ENCODE data around the gene ZDHHC9. TPM values are rescaled to one million over a fixed set of nuclear protein-coding genes. Genes with fewer than 3 reads are reported as not detected.
"Not testable (repeated sequence)": the region's sequence is repeated elsewhere in the genome, so short reads cannot be mapped to it uniquely, and the experiment has no call there.

The ZDHHC9 gene
- total RNA-seq, 5 donors from 2014 or later (not counting 1 experiment from before 2014, with no cell fraction given): 3.3 to 7.9 (median 7.3) TPM

DNA sequence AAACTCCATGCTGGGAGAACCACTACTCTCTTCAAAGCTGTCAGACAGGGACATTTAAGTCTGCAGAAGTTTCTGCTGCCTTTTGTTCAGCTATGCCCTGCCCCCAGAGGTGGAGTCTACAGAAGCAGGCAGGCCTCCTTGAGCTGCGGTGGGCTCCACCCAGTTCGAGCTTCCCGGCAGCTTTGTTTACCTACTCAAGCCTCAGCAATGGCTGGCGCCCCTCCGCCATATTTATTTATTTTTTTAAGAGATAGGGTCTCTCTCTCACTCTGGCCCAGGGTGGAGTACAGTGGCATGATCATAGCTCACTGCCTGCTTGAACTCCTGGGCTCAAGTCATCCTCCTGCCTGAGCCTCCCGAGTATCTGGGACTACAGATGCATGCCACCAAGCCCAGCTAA is 15.4 kb upstream of the ZDHHC9 start:
- WGBS (ENCODE audit: insufficient coverage): no CpG with 5 or more reads among the region's 6 CpGs
- CTCF ChIA-PET; ATAC-seq (replicated peaks in 1 of 4); H3K27me3 ChIP-seq (replicated peaks in 1 of 2; ENCODE audit: control insufficient read depth in 2 of 2, extremely low read depth in 1 of 2, insufficient read depth in 2 of 2, low read length in 1 of 2); DNase-seq; POLR2A ChIA-PET; H3K9me3 Mint-ChIP-seq; H3K36me3 Mint-ChIP-seq; H3K9me3 ChIP-seq; H3K4me3 ChIP-seq (ENCODE audit: control insufficient read depth in 1 of 2, extremely low read depth in 1 of 2, low read length in 1 of 2); H3K27ac ChIP-seq (ENCODE audit: low read length); H3K36me3 ChIP-seq (ENCODE audit: control insufficient read depth in 2 of 2, extremely low read depth in 1 of 2, insufficient read depth in 1 of 2, low read length in 1 of 2); H3K4me1 ChIP-seq (ENCODE audit: control insufficient read depth in 1 of 2, extremely low read depth in 1 of 2, insufficient read depth in 2 of 2, low read length in 2 of 2); H3K4me3 Mint-ChIP-seq: not testable (repeated sequence)
- peaks cover 0 to 13% (median 12%) of the 10 kb centered on the region in 3 donors for H3K4me1 Mint-ChIP-seq
- peaks cover 0 to 39% of the 10 kb centered on the region in 2 donors for H3K27me3 Mint-ChIP-seq
- peak overlapping the region in 1 of 2 donors; percentile 80 for H3K27ac Mint-ChIP-seq

DNA sequence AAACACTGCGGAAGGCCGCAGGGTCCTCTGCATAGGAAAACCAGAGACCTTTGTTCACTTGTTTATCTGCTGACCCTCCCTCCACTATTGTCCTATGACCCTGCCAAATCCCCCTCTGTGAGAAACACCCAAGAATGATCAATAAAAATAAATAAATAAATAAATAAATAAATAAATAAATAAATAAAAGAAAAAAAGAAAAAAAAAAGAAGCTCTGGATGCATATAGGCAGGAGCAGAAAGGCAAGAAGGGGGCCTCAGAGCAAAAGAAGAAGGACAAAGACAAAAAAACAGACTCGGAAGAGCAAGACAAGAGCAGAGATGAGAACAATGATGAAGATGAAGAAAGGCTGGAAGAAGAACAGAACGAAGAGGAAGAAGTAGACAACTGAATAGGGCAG is 8.1 kb upstream of the ZDHHC9 start:
- H3K27me3 ChIP-seq (replicated peaks in 1 of 2; ENCODE audit: control insufficient read depth in 2 of 2, extremely low read depth in 1 of 2, insufficient read depth in 2 of 2, low read length in 1 of 2); H3K27ac ChIP-seq (ENCODE audit: low read length); H3K4me1 ChIP-seq (ENCODE audit: control insufficient read depth in 1 of 2, extremely low read depth in 1 of 2, insufficient read depth in 2 of 2, low read length in 2 of 2); H3K4me3 ChIP-seq (ENCODE audit: control insufficient read depth in 1 of 2, extremely low read depth in 1 of 2, low read length in 1 of 2); H3K4me1 Mint-ChIP-seq; H3K4me3 Mint-ChIP-seq; H3K27ac Mint-ChIP-seq; ATAC-seq (replicated peaks in 1 of 4); H3K36me3 Mint-ChIP-seq; CTCF ChIA-PET; H3K27me3 Mint-ChIP-seq; H3K9me3 ChIP-seq; H3K36me3 ChIP-seq (ENCODE audit: control insufficient read depth in 2 of 2, extremely low read depth in 1 of 2, insufficient read depth in 1 of 2, low read length in 1 of 2); H3K9me3 Mint-ChIP-seq; DNase-seq: not testable (repeated sequence)
- WGBS (ENCODE audit: insufficient coverage): no CpG with 5 or more reads among the region's 4 CpGs
- POLR2A ChIA-PET: interaction anchor here in 1 of 2 donors (0.6 kb wide), 1 partner anchor 251 kb away, joined by 9 read pairs; no protein-coding TSS in a partner anchor

DNA sequence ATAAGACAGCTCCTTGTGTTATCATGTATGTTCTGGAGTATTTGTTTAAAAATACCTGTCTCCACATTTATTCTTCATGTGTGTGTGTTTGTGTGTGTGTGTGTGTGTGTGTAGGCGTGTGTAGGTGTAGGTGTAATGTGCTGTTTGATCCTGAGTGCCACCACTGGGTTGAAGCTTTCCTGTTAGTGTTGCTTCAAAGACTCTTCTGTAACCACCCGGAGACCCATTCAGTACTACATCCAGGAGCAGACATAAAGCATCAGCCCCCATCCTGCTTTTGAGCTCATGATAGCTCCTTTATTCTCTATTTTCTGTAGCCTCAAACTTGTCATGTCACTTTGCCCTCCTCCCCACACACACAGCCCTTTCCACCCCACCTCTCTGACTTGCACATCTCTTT is 3.0 kb upstream of the ZDHHC9 start:
- DNase-seq (peak in 14 of 35 experiments; percentile 1 to 33 (median 9)), ATAC-seq (replicated peaks in 1 of 4) (peak in 3 of 4 experiments; percentile 18 to 34 (median 27))
- no peaks in the 10 kb centered on the region for H3K36me3 Mint-ChIP-seq
- H3K4me1 ChIP-seq (ENCODE audit: control insufficient read depth in 1 of 2, extremely low read depth in 1 of 2, insufficient read depth in 2 of 2, low read length in 2 of 2): peaks cover 4 to 11% of the 10 kb centered on the region in 2 experiments
- H3K9me3 Mint-ChIP-seq: no peaks in the 10 kb centered on the region
- POLR2A ChIA-PET: no interaction called here
- 0% methylated on average over 1 of the region's 2 CpGs for WGBS (ENCODE audit: insufficient coverage)
- H3K27me3 Mint-ChIP-seq: no peaks in the 10 kb centered on the region
- H3K27ac ChIP-seq (ENCODE audit: low read length): no peak overlapping the region
- H3K9me3 ChIP-seq: no peaks in the 10 kb centered on the region
- H3K4me1 Mint-ChIP-seq: peaks cover 7 to 28% (median 22%) of the 10 kb centered on the region in 3 donors
- peak overlapping the region in 1 of 2 donors; percentile 65 for H3K27ac Mint-ChIP-seq
- H3K4me3 Mint-ChIP-seq: no peak overlapping the region
- CTCF ChIA-PET: interaction anchor here in 1 of 2 donors (0.6 to 1.2 kb wide), 2 partner anchors 59 to 182 kb away, joined by 3 read pairs; partner anchors contain the start of gene UTP14A
- H3K27me3 ChIP-seq (replicated peaks in 1 of 2; ENCODE audit: control insufficient read depth in 2 of 2, extremely low read depth in 1 of 2, insufficient read depth in 2 of 2, low read length in 1 of 2): no peaks in the 10 kb centered on the region
- no peaks in the 10 kb centered on the region for H3K36me3 ChIP-seq (ENCODE audit: control insufficient read depth in 2 of 2, extremely low read depth in 1 of 2, insufficient read depth in 1 of 2, low read length in 1 of 2)
- H3K4me3 ChIP-seq (ENCODE audit: control insufficient read depth in 1 of 2, extremely low read depth in 1 of 2, low read length in 1 of 2): no peak overlapping the region

DNA sequence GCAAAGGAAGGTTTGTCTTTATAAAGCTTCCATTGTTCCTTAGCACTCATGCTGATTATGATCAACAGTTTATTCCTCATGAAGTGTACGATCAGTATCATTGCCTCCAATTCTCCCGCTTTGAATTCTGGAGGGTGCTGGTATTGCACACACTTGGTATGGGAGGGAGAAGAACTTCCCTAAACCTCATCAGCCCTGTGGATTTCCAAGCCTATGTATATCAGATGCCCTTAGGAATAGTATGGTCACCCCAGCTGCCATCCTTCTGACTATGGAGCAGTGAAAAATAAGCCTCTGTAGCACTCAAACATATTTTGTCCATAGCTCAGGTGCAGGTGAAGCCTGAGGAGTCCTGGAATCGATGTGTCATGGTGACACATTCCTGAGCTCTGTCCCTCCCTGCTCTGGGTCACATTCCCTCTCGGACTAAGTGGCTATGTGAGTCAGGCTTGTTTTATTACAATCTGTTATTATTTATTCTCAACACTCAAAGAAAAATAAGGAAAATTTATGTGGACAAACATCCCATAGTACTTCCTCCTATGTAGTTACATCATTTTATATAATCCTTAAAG is 2.0 kb upstream of the ZDHHC9 start:
- POLR2A ChIA-PET: no interaction called here

DNA sequence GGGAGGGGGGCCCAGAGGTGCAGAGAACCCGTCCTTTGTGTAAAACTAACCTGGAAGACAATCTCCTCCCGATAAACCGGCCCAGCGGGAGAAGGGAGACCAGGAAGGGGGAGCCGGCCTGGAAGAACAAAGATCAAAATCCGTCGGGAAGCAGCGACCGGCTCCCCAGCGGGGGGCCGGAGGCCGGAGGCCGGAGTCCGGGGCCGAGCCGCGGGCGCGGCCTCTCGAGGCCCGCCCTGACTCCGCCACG is 552 bp downstream of the ZDHHC9 start:
- Histone ChIP-seq H3K4me1 (ENCODE audit: control insufficient read depth in 1 of 2, extremely low read depth in 1 of 2, insufficient read depth in 2 of 2, low read length in 2 of 2) (peaks cover 4 to 11% of the 10 kb centered on the region in 2 experiments), H3K27me3 (replicated peaks in 1 of 2; ENCODE audit: control insufficient read depth in 2 of 2, extremely low read depth in 1 of 2, insufficient read depth in 2 of 2, low read length in 1 of 2) (no peaks in the 10 kb centered on the region), H3K27ac (ENCODE audit: low read length) (no peak overlapping the region), H3K36me3 (ENCODE audit: control insufficient read depth in 2 of 2, extremely low read depth in 1 of 2, insufficient read depth in 1 of 2, low read length in 1 of 2) (no peaks in the 10 kb centered on the region), H3K9me3 (no peaks in the 10 kb centered on the region), H3K4me3 (ENCODE audit: control insufficient read depth in 1 of 2, extremely low read depth in 1 of 2, low read length in 1 of 2) (peak overlapping the region; percentile 28 to 79)
- peaks cover 0 to 13% of the 10 kb centered on the region in 2 donors for H3K27me3 Mint-ChIP-seq
- POLR2A ChIA-PET: no interaction called here
- H3K4me3 Mint-ChIP-seq: peak overlapping the region; percentile 79 to 93 (median 91)
- H3K27ac Mint-ChIP-seq: peak overlapping the region in 1 of 2 donors; percentile 40
- WGBS (ENCODE audit: insufficient coverage): 0% methylated on average over 21 of the region's 23 CpGs
- CTCF ChIA-PET: no interaction called here
- no peak for ATAC-seq (replicated peaks in 1 of 4)
- no peaks in the 10 kb centered on the region for H3K9me3 Mint-ChIP-seq
- H3K4me1 Mint-ChIP-seq: peaks cover 13 to 39% (median 25%) of the 10 kb centered on the region in 3 donors
- no peaks in the 10 kb centered on the region for H3K36me3 Mint-ChIP-seq
- DNase-seq: no peak

More for the DNA sequence above, 2.0 kb upstream of the ZDHHC9 start:
- peaks cover 10 to 31% (median 25%) of the 10 kb centered on the region in 3 donors for H3K4me1 Mint-ChIP-seq
- H3K27me3 Mint-ChIP-seq: peaks cover 0 to 4% of the 10 kb centered on the region in 2 donors
- Histone ChIP-seq H3K4me3 (ENCODE audit: control insufficient read depth in 1 of 2, extremely low read depth in 1 of 2, low read length in 1 of 2) (no peak overlapping the region), H3K27ac (ENCODE audit: low read length) (no peak overlapping the region), H3K4me1 (ENCODE audit: control insufficient read depth in 1 of 2, extremely low read depth in 1 of 2, insufficient read depth in 2 of 2, low read length in 2 of 2) (peaks cover 4 to 11% of the 10 kb centered on the region in 2 experiments), H3K27me3 (replicated peaks in 1 of 2; ENCODE audit: control insufficient read depth in 2 of 2, extremely low read depth in 1 of 2, insufficient read depth in 2 of 2, low read length in 1 of 2) (no peaks in the 10 kb centered on the region), H3K9me3 (no peaks in the 10 kb centered on the region), H3K36me3 (ENCODE audit: control insufficient read depth in 2 of 2, extremely low read depth in 1 of 2, insufficient read depth in 1 of 2, low read length in 1 of 2) (no peaks in the 10 kb centered on the region)
- CTCF ChIA-PET: no interaction called here
- ATAC-seq (replicated peaks in 1 of 4) (no peak), DNase-seq (no peak)
- no peak overlapping the region for H3K4me3 Mint-ChIP-seq
- no peak overlapping the region for H3K27ac Mint-ChIP-seq
- H3K9me3 Mint-ChIP-seq: no peaks in the 10 kb centered on the region
- no peaks in the 10 kb centered on the region for H3K36me3 Mint-ChIP-seq
- WGBS (ENCODE audit: insufficient coverage): no CpG with 5 or more reads among the region's 4 CpGs

DNA sequence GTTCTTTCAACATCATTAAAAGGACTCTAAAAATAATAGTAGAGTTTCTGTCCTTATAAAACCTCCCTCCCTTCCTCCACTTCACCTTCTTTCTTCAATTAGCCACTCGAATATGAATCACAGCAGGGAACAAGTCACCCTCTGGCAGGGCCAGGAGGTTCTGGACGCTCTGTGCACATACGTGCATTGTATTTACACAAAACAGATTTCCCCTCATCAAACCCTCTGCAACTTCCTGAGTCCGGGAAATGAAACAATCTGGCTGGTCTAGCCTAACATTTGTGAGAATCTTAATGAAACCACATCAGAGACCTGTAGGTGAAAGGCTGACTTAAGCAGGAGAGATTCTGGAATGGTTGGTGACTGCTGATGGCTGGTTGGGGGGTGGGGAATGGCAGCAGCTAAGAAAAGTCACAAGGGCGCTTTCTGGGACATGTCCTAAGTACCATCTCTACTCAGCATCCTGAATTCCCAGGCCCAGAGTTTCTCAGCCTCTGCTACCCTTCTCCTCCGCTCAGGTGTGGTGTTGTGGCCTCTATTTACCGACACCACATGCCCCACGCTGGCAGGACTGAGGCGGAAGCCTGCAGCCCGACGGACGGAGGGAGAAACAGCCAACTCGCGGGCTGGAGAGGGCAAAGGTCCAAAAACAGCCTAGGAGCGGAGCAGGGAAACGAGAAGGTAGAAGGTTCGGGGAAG is 1.0 kb downstream of the ZDHHC9 start:
- Histone ChIP-seq H3K27me3 (replicated peaks in 1 of 2; ENCODE audit: control insufficient read depth in 2 of 2, extremely low read depth in 1 of 2, insufficient read depth in 2 of 2, low read length in 1 of 2) (no peaks in the 10 kb centered on the region), H3K4me1 (ENCODE audit: control insufficient read depth in 1 of 2, extremely low read depth in 1 of 2, insufficient read depth in 2 of 2, low read length in 2 of 2) (peaks cover 4 to 11% of the 10 kb centered on the region in 2 experiments), H3K36me3 (ENCODE audit: control insufficient read depth in 2 of 2, extremely low read depth in 1 of 2, insufficient read depth in 1 of 2, low read length in 1 of 2) (no peaks in the 10 kb centered on the region), H3K9me3 (no peaks in the 10 kb centered on the region), H3K27ac (ENCODE audit: low read length) (no peak overlapping the region), H3K4me3 (ENCODE audit: control insufficient read depth in 1 of 2, extremely low read depth in 1 of 2, low read length in 1 of 2) (peak overlapping the region; percentile 28 to 79)
- CTCF ChIA-PET: no interaction called here
- Mint-ChIP-seq H3K27me3 (peaks cover 0 to 13% of the 10 kb centered on the region in 2 donors), H3K27ac (peak overlapping the region in 1 of 2 donors; percentile 40), H3K4me1 (peaks cover 13 to 39% (median 25%) of the 10 kb centered on the region in 3 donors), H3K9me3 (no peaks in the 10 kb centered on the region), H3K36me3 (no peaks in the 10 kb centered on the region), H3K4me3 (peak overlapping the region; percentile 79 to 91 (median 83))
- DNase-seq: peak in 1 of 35 experiments; percentile 7
- ATAC-seq (replicated peaks in 1 of 4): no peak
- POLR2A ChIA-PET: no interaction called here
- 33% methylated on average over 3 of the region's 17 CpGs for WGBS (ENCODE audit: insufficient coverage)
